ENCODE results near the gene DBH. TPM values are rescaled to one million over a fixed set of nuclear protein-coding genes. Genes with fewer than 3 reads are reported as not detected.

DBH gene
- total and polyA plus RNA-seq, 2 of the 13 experiments (the other 11 are each of a cell fraction or from before 2014, with no cell fraction given) = not detected

GRCh38 chr9:133681658-133682306 is 45.6 kb downstream of the DBH start:
- H2AFZ ChIP-seq (ENCODE audit: low read length) = no peak overlapping the region
- H3K4me3 ChIP-seq (replicated peaks in 1 of 3; ENCODE audit: insufficient read depth in 1 of 3, low read depth in 2 of 3, low read length in 3 of 3) = no peak overlapping the region
- H3K4me1 ChIP-seq (ENCODE audit: insufficient read depth, low read length) = no peaks in the 10 kb centered on the region
- H3K79me2 ChIP-seq (ENCODE audit: insufficient read depth, low read length) = no peaks in the 10 kb centered on the region
- H4K20me1 ChIP-seq (ENCODE audit: insufficient read depth, low read length) = 0 out of 2 replicates have a peak, but pooled peaks cover 2% of the 10 kb centered on the region
- no peak overlapping the region for H3K27ac ChIP-seq (ENCODE audit: extremely low read length, insufficient read depth, low read length)
- H3K36me3 ChIP-seq (replicated peaks in 1 of 2; ENCODE audit: control insufficient read depth in 1 of 2, insufficient read depth in 2 of 2, low read length in 2 of 2) = peaks cover 0 to 11% of the 10 kb centered on the region in 2 experiments; a peak in 3 of 5 replicates
- ChIA-PET CTCF (ENCODE audit: low intra/inter-chr PET ratio, low total read pairs) (no interaction called here), POLR2A (no interaction called here)
- intact Hi-C loops (cut with micrococcal nuclease; ENCODE audit: unreplicated experiment) (no loop called here), in situ Hi-C loops (cut with HindIII; ENCODE audit: extremely low pct_ligation_motif_present, low pct_unique_long_range_greater_than_20kb) (no loop called here)
- no peak for FAIRE-seq
- WGBS (ENCODE audit: low lambda C conversion rate) = 97% methylated on average over 35 of the region's 35 CpGs
- no peak overlapping the region for H3K4me2 ChIP-seq (ENCODE audit: low read depth, low read length)
- no peak overlapping the region for H3K9ac ChIP-seq (ENCODE audit: insufficient read depth, low read depth, low read length)
- no peak for TF ChIP-seq ZNF10 (CRISPR knock-in tag; IDR thresholded peaks at IDR 0.05; ENCODE audit: borderline replicate concordance, low read depth)
- TF ChIP-seq GATAD1 (CRISPR knock-in tag; IDR thresholded peaks at IDR 0.05) = no peak
- TF ChIP-seq HOXA7 (CRISPR knock-in tag; IDR thresholded peaks at IDR 0.05) = no peak
- TF ChIP-seq NFYB (CRISPR knock-in tag; IDR thresholded peaks at IDR 0.05) = no peak
- TF ChIP-seq ZNF12 (CRISPR knock-in tag; IDR thresholded peaks at IDR 0.05) = no peak
- TF ChIP-seq FOXK2 (IDR thresholded peaks at IDR 0.05) = no peak
- TF ChIP-seq ZNF530 (CRISPR knock-in tag; IDR thresholded peaks at IDR 0.05; ENCODE audit: low read depth) = no peak
- no peak for TF ChIP-seq GPN1 (CRISPR knock-in tag; IDR thresholded peaks at IDR 0.05; ENCODE audit: borderline replicate concordance)
- TF ChIP-seq GMEB2 (CRISPR knock-in tag; IDR thresholded peaks at IDR 0.05; ENCODE audit: low read depth) = no peak
- BruUV-seq (replicated peaks) = no TSS peak
- no peak for ATAC-seq
- no peak for DNase-seq (ENCODE audit: low spot score)
- no peaks in the 10 kb centered on the region for H3K9me3 ChIP-seq (ENCODE audit: low read length)
- H3K27me3 ChIP-seq (ENCODE audit: control insufficient read depth in 1 of 2, insufficient read depth in 2 of 2, low read length in 2 of 2) = no peaks in the 10 kb centered on the region

Measured in HepG2 (cell line).